ENCODE results near the gene PGAP2.

DNA sequence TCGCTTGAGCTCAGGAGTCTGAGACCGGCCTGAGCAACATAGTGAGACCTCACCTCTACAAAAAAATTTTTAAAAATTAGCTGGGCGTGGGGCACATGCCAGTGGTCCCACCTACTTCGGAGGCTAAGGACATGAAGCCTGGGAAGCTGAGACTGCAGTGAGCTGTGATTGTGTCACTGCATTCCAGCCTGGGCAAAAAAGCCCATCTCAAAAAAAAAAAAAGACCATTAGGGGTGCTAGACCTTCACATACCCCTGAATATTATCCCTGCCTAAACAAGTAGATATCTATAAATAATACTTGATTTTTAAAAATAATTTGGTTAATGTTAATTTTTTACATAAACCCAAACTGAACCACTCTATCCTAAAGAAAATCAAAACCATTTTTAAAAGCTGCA lies 35.2 kb upstream of the PGAP2 start:
- TF ChIP-seq, protein P1, sequence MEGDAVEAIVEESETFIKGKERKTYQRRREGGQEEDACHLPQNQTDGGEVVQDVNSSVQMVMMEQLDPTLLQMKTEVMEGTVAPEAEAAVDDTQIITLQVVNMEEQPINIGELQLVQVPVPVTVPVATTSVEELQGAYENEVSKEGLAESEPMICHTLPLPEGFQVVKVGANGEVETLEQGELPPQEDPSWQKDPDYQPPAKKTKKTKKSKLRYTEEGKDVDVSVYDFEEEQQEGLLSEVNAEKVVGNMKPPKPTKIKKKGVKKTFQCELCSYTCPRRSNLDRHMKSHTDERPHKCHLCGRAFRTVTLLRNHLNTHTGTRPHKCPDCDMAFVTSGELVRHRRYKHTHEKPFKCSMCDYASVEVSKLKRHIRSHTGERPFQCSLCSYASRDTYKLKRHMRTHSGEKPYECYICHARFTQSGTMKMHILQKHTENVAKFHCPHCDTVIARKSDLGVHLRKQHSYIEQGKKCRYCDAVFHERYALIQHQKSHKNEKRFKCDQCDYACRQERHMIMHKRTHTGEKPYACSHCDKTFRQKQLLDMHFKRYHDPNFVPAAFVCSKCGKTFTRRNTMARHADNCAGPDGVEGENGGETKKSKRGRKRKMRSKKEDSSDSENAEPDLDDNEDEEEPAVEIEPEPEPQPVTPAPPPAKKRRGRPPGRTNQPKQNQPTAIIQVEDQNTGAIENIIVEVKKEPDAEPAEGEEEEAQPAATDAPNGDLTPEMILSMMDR (IDR thresholded peaks at IDR 0.05; ENCODE audit: low read length) = no peak
- TF ChIP-seq EZH2 (optimal IDR thresholded peaks at IDR 0.05; ENCODE audit: low read depth, low read length) = no peak
- TF ChIP-seq EZH2phosphoT487 (IDR thresholded peaks at IDR 0.05; ENCODE audit: low read length) = no peak

Measured in MM.1S (cell line).